LNCaP clone FGC (cell line): ENCODE results near the gene SCFD2.
A peak's percentile ranks its signal among the peaks of the same experiment; 100 is the strongest.
"Not testable (repeated sequence)": the region's sequence is repeated elsewhere in the genome, so short reads cannot be mapped to it uniquely, and the experiment has no call there.

Experiments
- DNase-seq: peaks from one replicate; pipeline ENCODE4 v3.0.0-alpha.2; 2011; ENCODE audit warnings: low read depth
- H3K4me3 ChIP-seq: 2 replicates; pipeline ENCODE4 v1.5.1; 2011; ENCODE audit warnings: mild to moderate bottlenecking, low read depth, low read length, control low read depth
- CTCF ChIP-seq: IDR thresholded peaks from 2 replicates; pipeline ENCODE4 v1.5.1; 2012; ENCODE audit warnings: mild to moderate bottlenecking; ENCODE audit not compliant: control insufficient read depth, insufficient read depth; ENCODE audit errors: extremely low read depth

SCFD2 gene

DNA sequence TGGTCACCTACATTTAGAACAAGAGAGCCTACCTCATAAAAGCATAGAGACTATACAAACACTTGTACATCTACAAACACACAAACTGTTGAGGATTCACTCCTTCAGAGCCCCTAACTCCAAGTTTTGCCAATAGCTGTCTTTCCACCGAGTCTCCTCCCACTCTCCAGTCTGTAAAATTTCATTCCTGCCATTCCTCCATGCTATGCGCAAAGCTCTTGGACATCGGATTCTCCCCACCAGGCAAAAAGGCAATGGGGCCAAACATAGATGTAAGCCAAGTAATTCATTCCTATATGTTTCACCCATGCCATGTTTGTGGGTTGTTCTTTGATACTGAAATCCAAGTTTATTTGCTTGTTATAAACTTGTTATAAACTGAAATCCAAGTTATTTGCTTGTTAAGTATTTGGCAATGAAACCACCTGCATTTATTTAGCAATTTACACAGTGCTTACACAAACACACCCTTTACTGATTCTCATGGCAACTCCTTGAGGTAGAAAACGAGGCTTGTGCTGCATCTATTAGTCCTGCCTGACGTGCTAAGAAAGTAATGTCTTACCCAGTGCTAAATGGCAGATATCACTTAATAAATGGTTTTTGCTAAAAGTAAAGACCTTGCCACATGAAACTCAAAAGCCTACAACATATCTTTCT lies 91.1 kb downstream of the SCFD2 start:
- DNase-seq, result peak; percentile 57
- no peak for TF ChIP-seq CTCF
- H3K4me3 ChIP-seq, result no peak overlapping the region

- TF ChIP-seq CTCF, result no peak
Observed at GRCh38 chr4:53273726-53274125, 92.1 kb downstream of the SCFD2 start.

DNA sequence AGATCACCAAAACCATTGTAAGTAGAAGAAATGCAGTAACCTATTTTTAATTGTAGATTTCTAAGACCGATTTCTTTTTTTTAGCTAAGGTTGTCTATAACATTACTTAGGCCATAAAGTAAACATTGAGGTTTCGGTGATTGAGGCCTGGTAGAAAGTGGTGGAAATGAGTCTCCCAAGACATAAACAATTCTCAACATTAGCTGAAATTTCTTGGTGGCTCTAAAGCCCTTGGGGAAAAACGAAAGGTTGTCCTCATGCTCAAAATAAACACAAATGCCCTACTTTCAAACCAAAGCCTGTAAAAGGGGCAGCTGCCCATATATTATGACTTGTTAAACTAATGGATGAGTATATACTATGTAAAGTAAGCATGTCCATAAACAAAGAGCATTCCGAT lies 98.8 kb downstream of the SCFD2 start:
- no peak overlapping the region for H3K4me3 ChIP-seq
- DNase-seq, result no peak
- no peak for TF ChIP-seq CTCF

More at GRCh38 chr4:53273726-53274125, 92.1 kb downstream of the SCFD2 start:
- no peak overlapping the region for H3K4me3 ChIP-seq
- no peak for DNase-seq

DNA sequence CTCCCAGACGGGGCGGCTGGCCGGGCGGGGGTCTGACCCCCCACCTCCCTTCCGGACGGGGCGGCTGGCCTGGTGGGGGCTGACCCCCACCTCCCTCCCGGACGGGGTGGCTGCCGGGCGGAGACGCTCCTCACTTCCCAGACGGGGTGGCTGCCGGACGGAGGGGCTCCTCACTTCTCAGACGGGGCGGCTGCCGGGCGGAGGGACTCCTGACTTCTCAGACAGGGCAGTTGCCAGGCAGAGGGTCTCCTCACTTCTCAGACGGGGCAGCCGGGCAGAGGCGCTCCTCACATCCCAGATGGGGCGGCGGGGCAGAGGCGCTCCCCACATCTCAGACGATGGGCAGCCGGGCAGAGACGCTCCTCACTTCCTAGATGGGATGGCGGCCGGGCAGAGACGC lies 109.9 kb downstream of the SCFD2 start:
- not testable (repeated sequence) for DNase-seq, H3K4me3 ChIP-seq

GRCh38 chr4:53240573-53240972 lies 125.3 kb downstream of the SCFD2 start:
- H3K4me3 ChIP-seq, result no peak overlapping the region
- no peak for TF ChIP-seq CTCF

DNA sequence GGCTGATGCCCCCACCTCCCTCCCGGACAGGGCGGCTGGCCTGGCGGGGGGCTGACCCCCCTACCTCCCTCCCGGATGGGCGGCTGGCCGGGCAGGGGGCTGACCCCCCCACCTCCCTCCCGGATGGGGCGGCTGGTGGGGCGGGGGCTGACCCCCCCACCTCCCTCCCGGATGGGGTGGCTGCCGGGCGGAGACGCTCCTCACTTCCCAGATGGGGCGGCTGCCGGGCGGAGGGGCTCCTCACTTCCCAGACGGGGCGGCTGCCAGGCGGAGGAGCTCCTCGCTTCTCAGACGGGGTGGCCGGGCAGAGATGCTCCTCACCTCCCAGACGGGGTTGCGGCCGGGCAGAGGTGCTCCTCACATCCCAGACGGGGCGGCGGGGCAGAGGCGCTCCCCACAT lies 127.5 kb downstream of the SCFD2 start:
- not testable (repeated sequence) for H3K4me3 ChIP-seq, DNase-seq

More at GRCh38 chr4:53240573-53240972, 125.3 kb downstream of the SCFD2 start:
- DNase-seq, result no peak

DNA sequence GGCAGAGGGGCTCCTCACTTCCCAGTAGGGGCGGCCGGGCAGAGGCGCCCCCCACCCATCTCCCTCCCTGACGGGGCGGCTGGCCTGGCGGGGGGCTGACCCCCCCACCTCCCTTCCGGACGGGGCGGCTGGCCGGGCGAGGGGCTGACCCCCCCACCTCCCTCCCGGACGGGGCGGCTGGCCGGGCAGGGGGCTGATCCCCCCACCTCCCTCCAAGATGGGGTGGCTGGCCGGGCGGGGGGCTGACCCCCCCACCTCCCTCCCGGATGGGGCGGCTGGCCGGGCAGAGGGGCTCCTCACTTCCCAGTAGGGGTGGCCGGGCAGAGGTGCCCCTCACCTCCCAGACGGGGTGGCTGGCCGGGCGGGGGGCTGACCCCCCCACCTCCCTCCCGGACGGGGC lies 128.1 kb downstream of the SCFD2 start:
- DNase-seq, H3K4me3 ChIP-seq: not testable (repeated sequence)

- DNase-seq, H3K4me3 ChIP-seq: not testable (repeated sequence)
Observed at GRCh38 chr4:53236624-53237023, 129.2 kb downstream of the SCFD2 start.

GRCh38 chr4:53235547-53235946 lies 130.3 kb downstream of the SCFD2 start:
- DNase-seq, result no peak
- no peak overlapping the region for H3K4me3 ChIP-seq
- TF ChIP-seq CTCF, result no peak
